ENCODE data around the gene PTPRB.

The PTPRB gene

DNA sequence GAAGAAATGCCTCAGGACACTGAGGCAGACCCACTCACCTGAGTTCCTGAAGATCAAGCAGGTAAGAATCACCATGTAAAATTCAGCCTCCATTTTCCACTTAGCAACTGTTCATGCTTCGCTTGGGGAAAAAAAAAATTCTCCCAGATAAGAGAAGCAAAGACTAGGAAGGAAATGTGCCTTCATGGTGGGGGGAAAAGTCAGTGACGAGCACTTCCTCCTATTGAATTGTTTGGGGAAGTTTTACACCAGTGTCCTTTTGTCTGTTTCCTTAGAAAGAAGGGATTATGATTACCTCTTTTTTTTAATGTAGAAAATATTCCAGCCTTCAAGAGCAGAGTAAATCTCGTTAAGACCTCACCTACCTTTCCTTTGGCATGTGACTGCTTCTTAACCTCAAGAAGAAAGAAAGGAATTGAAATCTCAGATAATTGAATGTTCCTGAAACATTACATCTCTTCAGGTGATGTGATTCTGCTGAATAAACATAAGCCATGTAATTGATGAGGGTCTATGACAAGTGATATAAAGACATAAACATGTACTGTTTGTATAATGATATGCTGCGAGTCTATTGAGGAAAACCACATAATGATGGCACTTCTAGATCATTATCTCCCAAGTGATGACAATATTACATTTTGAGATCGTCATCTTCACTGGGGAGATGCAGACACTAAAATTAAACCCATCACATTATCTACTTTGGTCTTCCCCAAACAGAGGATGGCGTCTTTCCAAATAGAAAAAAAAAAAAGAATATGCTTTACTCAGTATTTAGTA, at the start of gene PTPRB:
PTPRB (minus strand) TSS at position 127 of the 783 bp plus-strand sequence; CDS start at position 93, 34 bp downstream.
- no peak for DNase-seq

DNA sequence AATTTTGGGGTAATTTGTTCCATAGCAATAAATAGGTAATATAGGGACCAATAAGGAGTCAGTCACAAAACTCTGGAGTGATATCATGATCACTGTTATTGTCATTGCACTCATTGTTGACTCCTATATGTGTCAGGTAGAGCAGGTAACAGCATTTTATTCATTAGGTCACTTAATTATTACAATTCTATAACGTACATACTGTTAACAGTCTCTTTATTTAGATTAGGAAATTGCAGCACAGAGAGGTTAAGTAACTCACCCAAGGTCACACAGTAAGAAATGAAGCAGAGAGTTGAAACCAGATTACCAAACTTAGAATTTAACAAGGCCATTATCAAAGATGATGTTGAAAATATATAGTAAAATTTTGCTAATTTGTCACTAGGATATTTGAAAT, 49.7 kb upstream of the PTPRB start:
- no peak for DNase-seq

DNA sequence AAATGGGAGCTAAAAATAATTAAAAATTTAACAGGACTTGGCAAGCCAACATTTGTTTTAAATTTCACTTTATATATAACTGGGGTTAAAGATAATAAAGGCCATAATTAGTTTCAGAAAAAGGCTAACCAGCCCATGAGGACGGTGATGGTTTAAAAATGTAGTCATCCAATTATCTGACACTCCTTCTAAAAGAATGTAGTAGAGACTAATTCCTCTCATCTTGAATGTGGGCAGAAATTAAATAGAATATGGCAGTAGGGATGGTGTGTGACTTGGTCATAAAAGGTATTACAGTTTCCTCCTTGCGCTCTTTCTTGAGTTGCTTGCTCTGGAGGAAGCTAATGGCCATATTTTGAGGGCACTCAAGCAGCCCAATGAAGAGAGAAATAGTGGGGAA, 49.1 kb upstream of the PTPRB start:
- no peak for DNase-seq

DNA sequence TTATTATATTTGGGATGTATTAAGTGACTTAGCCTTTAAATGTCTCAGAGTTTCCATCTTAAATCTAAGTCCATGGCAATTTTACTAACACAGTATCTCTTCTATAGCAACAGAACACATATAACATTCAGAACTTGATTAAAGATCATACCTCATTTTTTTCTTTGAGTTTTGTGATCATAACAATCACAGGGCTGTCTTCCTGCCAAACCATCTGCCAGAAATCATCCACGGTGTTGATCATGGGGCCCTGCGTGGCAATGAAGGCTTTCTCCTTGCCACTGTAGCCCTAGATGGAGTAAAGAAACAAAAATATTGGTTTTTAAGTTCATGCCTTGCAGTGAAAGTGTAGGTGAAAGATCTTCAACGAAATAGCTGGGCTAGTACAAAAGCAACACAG, 46.7 kb upstream of the PTPRB start:
- DNase-seq, result no peak

DNA sequence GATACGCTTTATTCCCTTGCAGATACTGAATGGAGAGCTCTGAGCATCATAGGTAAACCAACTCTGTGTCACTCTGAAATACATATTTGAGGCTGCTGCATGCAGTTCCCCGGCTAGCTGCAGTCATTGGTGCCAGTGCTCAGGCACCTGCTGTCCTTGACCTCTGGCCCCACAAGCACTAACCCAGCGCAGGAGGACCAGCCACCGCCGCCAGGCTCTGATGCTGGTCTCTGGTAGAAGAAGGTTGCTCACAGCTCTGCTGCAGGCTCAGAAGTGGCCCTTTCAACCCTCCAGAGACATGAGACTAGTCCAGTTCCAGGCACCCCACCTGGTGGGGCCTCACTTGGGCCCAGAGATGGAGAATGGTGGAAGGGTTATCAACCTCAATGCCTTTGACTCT, 34.5 kb upstream of the PTPRB start:
- no peak for DNase-seq

DNA sequence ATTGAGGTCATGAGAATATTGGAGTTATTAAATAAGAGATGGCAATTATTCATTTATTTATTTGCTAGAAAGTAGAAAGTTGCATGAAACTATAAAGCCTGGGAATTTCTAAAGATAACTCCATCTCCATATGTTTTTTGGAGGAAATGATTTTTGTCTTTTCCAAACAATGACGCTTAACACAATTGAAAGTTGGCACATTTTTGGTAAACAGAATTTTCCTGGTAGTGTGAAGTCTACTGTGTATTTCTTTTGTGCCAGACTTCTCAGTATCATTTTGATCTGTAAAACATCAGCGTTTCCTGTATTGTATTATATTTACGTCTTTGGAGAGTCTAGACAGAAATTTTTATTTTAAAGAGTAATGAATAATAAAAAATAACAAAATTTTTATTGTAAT, 33.7 kb upstream of the PTPRB start:
- DNase-seq, result no peak

DNA sequence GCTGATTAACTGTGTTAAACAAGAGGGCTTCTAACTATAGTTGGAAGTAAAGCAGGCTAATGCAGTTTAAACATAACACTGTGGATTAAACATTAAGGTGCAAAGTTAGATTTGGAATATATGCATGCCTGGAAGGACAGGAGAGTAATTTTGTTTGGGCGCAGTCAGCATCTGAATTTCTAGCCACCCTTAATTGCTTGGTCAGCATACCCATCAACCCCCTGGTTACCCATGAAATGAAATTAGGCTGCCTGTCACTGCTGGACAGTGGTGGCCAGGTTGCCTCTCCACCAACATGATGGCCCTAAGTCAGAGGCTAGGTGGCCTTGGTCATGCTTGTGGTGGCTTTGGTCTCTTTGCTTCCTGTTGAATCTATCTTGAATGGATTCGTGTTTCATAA, 30.0 kb upstream of the PTPRB start:
- no peak for DNase-seq

DNA sequence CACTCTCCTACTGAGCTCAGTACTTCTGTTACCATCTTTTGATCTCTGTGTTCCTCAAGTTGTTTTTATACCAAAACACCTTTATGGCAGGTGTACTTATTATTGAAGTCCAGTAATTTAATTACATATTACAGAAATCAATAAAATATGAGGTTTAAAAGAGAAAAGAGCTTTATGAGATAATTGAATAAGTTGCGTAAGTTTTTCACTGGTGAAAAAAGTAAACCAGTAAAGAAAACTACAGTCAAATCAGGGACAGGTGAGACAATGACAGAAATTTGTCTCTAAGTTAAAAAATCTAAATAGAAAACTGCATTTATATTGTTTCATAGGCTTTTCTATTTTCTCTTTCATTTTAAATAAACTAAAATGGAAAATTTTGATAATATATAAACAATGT, 29.1 kb upstream of the PTPRB start:
- DNase-seq, result no peak

DNA sequence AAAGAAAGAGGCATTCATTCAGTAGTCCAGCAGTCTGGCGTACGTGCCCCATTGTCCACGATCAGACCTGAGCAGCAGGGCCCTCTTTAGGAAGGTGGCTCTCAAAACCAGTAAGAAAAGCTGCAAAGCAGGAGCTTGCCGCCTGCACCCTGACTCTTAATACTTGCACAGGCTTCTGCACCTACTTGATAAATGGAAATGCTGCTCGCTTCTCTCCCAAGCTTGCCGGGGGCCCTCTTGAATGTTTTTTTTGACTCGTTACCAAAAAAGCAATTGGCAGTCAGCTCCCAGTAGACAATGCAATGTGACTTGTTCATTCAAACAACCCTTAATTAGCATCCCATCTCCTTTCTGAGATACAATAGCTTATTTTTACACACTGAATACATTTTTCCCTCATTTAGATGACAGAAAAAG, 27.2 kb upstream of the PTPRB start:
- no peak for DNase-seq

DNA sequence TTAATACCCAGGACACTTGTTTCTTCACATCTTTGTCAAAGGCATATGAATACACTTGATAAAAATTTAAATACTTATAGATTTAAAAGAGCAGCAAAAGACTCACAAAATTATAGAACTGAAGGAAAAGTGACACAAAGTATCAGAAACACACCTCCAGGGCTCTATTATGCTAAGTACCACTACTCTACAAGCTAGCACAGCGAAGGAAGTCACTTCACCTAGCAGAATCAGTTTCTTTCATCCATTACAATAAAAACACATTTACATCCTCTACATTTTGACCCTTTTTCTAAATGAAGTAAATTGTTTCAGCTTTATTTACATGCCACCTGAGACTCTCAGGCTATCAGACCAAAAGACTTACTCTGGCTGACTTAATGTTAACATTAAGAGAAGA, 26.6 kb upstream of the PTPRB start:
- no peak for DNase-seq

DNA sequence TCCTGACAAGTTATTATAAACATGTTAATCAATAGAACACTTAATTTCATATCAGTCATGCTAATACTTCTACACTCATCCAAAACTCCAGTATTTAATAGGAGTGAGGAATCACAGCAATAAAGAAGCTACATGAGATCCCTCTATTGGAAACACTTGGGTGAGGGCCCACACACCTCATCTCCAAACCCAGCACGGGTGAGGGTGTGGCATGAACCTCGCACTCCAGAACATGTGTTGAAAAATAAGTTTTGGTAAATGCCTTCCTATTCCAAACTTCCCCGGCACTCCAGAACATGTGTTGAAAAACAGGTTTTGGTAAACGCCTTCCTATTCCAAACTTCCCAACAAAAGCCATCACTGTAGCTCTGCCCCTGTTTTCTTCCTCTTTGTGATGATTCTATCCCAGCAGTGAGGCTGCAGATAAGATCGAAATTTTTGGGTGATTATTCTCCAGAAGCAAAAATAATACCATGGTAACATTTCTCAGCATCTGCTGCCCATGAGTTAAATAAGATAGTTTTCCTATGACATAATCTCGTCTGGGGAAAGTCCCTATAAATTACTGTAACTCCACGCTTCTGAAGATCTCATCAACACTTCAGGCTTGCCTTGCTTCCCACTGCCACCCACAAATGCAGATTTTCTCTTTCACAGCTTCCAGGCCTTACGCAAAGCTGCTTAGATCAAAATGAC, 24.4 kb upstream of the PTPRB start:
- no peak for DNase-seq

DNA sequence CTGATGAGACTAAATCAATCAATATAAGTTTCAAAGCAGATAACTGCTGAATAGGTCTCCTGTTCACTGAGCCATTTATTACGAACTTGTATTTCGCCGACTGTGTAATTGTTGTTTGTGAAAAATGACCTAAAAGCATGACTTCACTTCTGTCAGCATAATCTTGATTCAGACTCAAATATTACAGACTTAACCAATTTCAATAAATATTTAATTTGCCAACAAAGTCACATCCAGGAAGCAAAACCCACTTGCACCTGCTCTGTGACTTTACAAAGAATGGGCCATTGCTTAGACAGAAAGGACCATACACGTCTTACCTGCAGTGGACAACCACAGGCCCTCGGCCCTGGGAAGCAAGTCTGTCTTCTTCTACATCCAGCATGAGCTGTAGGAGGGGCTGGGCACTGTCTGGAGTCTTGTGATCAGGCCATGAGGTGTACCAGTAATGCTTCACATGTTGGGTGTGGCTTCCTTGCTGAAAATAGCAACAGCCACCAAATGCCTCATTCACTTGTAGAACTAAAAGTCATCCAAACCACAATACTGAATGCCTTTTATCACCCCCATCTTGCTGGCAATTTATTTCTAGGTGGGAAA, 23.5 kb upstream of the PTPRB start:
- no peak for DNase-seq

DNA sequence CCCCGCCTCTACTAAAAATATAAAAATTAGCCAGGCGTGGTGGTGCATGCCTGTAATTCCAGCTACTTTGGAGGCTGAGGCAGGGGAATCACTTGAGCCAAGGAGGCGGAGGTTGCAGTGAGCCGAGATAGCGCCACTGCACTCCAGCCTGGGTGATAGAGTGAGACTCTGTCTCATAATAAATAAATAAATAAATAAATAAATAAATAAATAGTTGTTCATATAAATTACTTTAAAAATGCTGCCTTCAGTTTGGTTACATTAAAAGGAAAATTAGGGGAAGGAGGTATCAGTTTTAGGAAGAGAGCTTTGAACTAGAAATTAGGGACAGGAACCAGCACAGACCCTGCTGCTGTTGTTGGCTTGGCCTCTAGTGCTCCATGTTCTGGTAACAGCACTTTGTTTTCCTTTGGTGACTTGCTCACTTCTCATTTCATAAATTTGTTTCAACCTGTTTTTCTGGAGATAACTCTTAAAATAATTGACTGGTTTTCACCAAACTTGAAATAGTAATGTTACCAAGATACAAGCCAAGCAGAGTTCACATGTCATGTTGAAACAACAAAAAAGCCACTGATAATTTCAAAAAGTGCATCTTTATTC, 22.9 kb upstream of the PTPRB start:
- no peak for DNase-seq

DNA sequence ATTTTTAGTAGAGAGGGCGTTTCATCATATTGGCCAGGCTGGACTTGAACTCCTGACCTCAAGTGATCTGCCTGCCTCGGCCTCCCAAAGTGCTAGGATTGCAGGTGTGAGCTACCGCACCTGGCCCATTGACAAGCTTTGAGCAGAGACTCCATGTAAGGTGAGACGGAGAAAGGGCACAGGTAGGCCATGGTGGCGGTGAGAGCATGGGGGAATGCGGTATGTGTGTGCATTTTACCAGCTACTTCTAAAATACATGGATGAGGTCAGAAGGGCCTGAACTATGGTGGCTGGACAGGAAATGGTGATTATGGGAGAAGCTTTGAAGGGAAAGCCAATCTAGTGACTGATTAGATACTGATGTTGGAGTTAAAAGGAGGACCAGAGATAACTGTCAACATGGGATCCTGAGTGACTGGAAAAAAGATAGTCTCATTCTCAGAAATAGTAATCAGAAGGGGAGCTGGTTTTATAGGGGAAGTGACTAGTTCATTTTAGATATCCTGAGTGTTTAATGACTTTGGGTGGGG, 21.9 kb upstream of the PTPRB start:
- DNase-seq, result no peak

DNA sequence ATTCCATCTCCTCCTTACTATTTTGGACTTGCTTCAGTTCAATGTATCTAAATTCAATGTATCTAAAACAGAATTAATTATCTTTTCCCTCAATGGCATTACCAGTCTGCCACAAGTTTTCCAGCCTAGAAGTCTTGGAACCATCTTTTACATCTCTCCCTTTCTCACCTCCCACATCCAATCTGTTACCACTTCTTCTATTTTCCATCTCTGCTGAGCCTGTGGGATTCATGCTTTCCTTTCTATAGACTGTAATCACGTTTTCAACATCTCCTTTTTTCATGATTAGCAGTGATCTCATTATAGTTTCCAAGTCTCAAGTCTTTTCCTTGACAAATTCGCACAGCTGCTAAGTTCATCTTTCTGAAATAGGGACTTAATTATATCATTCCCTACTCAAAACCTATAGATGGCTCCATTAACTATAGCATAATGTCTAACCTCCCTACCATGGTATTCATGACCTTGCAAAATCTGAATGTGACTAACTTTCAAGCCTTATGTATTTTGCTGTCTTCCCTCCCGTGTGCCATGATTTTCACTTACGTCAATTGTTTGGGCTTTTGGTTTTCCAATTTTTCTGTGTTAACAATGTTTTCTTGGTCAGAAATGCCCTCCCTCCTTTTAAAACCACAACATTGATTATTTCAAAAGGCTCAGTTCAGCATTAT, 20.5 kb upstream of the PTPRB start:
- no peak for DNase-seq

DNA sequence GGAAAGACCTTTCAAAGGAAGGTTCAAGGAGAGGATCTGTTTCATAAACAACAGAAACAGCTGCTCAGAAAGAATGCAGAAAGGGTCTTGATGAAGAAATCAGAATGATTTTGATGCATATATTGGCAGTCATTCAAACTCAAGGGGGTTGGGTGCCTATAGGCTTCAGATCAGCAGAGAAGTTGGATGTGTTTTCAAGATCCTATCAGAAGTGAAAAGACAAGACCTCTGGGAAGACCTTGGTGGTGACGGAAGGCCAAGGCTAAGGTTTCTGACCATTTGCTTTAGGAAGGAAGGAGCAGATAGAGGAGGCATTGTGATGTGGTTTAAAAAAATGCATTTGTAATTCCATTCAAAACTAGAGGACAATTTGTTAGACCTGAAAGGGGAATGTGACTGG, 15.2 kb upstream of the PTPRB start:
- DNase-seq, result no peak

DNA sequence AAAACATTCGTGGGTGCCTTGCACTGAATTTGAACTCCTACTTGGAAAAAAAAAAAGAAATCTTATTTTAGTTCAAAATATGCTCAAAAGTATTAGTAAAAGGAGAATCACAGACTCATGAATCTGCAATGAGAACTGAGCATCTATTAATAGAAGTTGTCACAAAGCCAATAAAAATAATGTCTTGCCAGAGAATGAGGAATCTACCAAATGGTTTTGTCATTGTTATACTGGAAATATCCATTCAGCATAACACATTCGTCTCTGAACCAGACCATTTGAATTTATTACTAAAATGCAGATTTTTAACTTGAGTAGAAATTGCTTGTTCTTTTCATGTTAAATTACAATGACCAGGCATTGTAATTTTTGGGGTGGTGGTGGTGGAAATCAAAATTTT, 11.6 kb upstream of the PTPRB start:
- no peak for DNase-seq

DNA sequence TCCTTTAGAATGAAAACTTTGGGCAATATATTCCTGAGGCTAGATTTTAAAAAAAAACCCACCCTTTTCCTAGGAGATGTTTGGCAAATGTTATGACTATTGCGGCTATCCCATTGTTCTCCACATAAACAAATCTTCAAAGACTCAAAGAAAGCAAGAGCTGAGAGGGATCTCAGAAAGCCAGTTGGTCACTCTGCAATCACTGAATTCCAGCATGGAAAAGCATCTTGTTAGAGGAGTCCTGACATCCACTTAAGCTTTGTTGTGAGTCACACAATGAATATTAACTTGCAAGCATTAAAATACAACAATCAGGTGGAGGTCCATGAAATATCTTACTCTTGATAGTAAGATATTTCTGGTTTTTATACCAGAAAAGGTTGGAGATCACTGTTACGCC, 11.0 kb upstream of the PTPRB start:
- no peak for DNase-seq

DNA sequence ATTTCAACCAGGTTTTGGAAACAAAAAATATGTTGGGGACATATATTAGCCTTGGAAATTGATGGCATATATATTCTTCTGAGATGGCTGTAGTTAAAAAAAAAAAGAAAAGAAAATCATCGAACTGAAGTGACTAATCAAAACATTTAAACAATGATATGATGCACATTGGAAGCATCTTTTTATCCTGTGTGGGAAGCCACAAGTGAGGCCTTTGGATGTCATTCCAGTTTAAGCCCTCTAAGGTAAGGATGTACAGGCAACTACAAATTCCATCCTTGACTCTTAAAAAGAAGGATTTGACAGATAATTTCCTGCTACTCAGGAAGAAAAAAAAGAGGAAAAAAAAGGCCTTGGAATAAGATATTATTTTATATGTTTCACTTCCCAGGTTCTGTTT, 9.6 kb upstream of the PTPRB start:
- no peak for DNase-seq

DNA sequence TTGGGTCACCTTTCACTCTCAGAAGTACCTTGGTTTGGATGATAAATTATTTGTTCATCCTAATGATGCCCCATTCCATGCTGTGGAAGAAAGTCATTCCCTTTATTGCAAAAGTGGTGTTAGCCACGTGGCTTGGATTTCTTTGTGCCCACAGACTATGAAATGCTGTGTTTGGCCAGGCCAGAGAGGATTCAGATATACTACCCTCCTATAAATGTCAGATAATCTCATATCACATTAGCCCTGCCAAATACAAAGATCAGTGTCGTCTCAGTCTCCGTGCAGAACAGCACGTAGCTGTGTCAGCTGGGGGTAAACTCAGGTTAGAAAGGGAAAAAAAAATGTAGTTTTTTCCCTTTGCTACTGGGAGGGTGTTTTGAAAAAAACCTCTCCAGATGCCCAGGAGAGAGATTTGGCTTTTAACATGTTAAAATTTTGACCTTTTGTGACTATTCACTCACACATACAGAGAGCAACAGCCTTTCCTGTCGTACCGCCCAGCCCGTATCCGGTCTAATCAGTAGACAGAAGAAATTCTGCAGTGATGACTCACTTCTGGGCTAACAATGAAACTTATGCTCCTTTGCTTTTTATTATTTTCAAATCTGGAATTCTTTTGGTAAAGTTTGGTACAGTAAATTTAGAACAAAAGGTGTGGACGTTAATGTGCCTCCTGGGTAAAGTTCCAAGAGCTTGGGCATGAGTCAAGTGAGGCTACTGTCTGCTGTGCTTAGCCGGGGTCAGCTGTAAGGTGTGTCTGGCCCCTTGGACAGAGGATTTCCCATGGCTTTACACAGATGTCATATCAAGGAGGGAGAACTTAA, 8.5 kb upstream of the PTPRB start:
- no peak for DNase-seq

DNA sequence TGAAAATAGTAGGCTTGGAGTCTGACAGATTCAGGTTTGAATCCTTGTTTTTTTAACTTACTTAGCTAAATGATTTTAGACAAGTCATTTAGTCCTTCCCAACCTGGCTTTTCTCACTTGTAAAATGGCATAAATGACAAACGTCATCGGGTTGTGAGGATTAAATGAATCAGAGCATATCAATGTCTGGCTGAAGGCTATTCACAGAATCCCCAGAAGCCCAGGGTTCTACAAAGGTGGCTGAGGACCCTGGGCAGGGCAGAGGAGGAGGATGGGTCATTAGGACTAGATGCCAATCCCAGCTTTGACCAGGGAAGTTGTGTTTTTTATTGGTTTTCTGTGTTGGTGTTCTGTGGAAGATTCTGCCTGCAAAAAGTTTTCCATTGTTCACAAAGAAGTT, 7.6 kb upstream of the PTPRB start:
- no peak for DNase-seq

DNA sequence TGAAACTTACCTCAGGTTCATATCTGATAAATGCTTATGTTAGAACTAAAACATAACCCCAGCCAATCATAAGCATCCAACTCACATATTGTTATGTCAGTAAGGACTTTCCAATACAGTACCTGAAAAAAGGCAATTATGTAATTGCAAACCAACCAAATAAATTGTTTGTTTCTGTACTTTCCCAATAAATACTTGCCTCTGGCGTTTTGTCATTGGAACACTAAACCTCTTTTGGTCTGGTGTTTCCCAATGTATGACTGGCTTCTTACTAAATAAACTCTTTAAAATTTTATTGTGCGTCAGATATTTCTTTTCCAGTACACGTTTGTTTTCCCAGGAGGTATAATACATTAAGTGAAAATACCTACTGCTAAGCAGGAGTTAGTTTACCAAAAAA, 6.7 kb upstream of the PTPRB start:
- DNase-seq, result no peak

All from activated CD4-positive, alpha-beta T cell treated with anti-CD3 and anti-CD28 coated beads for 1 hour (primary cell).